ENCODE measurements around the gene HRNR.
"Not testable (repeated sequence)": the region's sequence is repeated elsewhere in the genome, so short reads cannot be mapped to it uniquely, and the experiment has no call there.

HRNR gene

DNA sequence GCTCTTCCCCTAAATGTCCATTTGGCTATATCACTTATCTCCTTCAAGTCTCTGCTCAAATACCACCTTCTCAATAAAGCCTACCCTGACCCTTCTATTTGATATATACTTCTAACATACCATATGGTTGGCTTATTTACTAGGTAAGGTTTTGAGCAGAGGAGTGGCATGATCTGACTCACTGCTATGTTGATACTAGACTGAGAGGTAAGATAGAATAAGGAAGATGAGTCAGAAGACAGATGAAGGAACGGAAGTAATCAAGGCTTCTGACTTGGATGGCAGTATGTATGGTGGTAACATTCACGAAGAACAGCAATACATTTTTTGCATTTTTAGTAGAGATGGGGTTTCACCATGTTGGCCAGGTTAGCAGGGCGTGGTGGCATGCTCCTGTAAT is 4.8 kb upstream of the HRNR start:
- TF ChIP-seq, protein P1, sequence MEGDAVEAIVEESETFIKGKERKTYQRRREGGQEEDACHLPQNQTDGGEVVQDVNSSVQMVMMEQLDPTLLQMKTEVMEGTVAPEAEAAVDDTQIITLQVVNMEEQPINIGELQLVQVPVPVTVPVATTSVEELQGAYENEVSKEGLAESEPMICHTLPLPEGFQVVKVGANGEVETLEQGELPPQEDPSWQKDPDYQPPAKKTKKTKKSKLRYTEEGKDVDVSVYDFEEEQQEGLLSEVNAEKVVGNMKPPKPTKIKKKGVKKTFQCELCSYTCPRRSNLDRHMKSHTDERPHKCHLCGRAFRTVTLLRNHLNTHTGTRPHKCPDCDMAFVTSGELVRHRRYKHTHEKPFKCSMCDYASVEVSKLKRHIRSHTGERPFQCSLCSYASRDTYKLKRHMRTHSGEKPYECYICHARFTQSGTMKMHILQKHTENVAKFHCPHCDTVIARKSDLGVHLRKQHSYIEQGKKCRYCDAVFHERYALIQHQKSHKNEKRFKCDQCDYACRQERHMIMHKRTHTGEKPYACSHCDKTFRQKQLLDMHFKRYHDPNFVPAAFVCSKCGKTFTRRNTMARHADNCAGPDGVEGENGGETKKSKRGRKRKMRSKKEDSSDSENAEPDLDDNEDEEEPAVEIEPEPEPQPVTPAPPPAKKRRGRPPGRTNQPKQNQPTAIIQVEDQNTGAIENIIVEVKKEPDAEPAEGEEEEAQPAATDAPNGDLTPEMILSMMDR (IDR thresholded peaks at IDR 0.05; ENCODE audit: low read depth, low read length), result no peak
- H3K4me3 ChIP-seq (replicated peaks in 1 of 2; ENCODE audit: low read depth in 2 of 2, low read length in 2 of 2), result no peak overlapping the region
- DNase-seq (ENCODE audit: low read depth in 2 of 2), result no peak

DNA sequence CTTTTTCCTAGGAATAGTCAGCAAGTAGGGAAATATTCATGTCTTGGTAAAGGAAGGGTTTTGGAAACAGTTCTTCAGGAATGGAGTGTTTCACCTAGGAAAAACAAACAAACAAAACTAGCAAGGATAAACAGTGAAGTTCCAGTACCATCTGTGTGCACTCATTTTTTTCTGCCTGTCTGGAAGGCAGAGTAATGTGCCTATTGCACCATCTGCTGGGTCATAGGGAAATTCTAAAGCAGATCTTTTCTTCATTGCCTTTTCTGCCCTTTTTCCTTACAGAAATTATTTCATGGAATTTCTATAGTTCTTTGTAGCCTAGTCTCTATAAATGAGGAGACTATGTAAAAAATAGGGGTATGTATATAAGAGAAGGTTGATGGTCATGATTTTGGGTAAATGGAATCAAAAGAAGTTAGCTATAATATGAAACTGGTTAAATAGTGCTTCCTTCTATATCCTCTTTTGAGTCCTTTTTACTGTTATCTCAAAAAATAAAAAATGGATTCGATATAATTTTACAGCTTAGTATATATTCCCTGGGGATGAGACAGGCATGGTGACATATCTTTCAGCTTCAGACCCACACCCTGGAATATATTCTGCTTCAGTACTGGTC is 3.4 kb upstream of the HRNR start:
- TF ChIP-seq, protein P1 (IDR thresholded peaks at IDR 0.05; ENCODE audit: low read depth, low read length), result peak; percentile 14
- H3K4me3 ChIP-seq (replicated peaks in 1 of 2; ENCODE audit: low read depth in 2 of 2, low read length in 2 of 2), result no peak overlapping the region
- peak; percentile 2 to 49 for DNase-seq (ENCODE audit: low read depth in 2 of 2)

DNA sequence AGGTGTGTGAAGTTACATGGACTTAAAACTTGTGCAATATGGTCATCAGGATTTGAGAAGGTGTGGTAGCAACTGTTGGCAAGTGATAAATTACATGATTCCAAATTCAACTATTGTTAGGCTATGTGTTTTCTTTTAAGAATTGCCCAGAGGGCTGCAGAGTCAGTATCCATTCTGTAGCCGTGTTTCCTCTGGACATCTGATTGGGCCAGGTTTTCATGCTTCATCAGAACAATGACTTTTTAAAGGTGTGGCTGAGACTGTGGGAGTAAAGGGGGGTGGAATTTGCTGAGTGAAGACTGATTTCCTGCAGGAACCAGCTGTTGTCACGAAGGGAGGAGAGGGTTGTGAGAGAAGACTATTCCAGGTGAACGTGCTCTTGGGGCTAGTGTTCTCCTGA is 1.7 kb upstream of the HRNR start:
- peak in 1 of 2 donors; percentile 10 for DNase-seq (ENCODE audit: low read depth in 2 of 2)
- no peak overlapping the region for H3K4me3 ChIP-seq (replicated peaks in 1 of 2; ENCODE audit: low read depth in 2 of 2, low read length in 2 of 2)
- TF ChIP-seq, protein P1 (IDR thresholded peaks at IDR 0.05; ENCODE audit: low read depth, low read length), result no peak

DNA sequence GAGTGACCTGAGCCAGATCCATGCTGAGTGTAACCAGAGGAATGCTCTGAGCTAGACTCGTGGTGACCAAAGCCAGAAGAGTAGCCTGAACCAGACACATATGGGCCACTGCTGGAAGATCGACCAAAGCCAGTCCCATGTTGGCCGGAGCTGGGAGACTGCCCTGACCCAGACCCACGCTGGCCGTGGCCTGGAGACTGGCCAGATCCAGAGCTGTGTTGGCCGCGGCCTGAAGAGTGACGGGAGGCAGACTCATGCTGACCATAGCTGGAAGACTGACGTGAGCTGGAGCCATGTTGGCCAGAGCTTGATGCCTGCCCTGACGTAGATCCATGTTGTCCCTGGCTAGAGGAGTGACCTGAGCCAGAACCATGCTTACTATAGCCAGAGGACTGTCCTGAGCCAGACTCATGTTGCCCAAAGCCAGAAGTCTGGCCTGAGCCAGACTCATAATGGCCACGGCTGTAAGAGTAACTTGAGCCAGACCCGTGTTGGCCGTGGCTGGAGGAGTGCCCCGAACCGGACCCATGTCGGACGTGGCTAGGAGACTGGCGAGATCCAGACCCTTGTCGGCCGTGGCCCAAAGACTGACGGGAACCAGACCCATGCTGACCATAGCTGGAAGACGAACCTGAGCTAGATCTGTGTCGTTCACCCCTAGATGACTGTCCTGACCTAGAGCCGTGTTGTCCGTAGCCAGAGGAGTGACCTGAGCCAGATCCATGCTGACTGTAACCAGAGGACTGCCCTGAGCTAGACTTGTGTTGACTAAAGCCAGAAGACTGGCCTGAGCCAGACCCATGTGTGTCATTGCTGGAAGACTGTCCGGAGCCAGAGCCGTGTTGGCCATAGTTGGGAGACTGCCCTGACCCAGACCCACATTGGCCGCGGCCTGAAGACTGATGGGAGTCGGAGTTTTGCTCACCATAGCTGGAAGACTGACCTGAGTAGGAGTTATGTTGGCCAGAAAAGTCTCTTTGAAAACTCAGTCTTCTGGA is 3.5 kb downstream of the HRNR start:
- H3K4me3 ChIP-seq (replicated peaks in 1 of 2; ENCODE audit: low read depth in 2 of 2, low read length in 2 of 2), result no peak overlapping the region
- DNase-seq (ENCODE audit: low read depth in 2 of 2), result no peak
- TF ChIP-seq, protein P1 (IDR thresholded peaks at IDR 0.05; ENCODE audit: low read depth, low read length), result no peak

- not testable (repeated sequence) for H3K4me3 ChIP-seq (replicated peaks in 1 of 2; ENCODE audit: low read depth in 2 of 2, low read length in 2 of 2); DNase-seq (ENCODE audit: low read depth in 2 of 2)
These were observed 4.6 kb downstream of the HRNR start for GRCh38 chr1:152219438-152219837.

- DNase-seq (ENCODE audit: low read depth in 2 of 2), result no peak
- TF ChIP-seq, protein P1 (IDR thresholded peaks at IDR 0.05; ENCODE audit: low read depth, low read length), result no peak
These were observed 5.1 kb downstream of the HRNR start for GRCh38 chr1:152218762-152219436.

DNA sequence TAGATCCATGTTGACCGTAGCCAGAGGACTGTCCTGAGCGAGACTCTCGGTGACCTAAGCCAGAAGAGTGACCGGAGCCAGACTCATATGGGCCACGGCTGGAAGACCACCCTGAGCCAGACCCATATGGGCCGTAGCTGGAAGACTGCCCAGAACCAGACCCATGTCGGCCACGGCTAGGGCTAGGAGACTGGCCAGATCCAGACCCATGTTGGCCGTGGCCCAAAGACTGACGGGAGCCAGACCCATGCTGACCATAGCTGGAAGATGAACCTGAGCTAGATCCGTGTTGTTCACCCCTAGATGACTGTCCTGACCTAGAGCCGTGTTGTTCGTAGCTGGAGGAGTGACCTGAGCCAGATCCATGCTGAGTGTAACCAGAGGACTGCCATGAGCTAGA is 8.4 kb downstream of the HRNR start:
- H3K4me3 ChIP-seq (replicated peaks in 1 of 2; ENCODE audit: low read depth in 2 of 2, low read length in 2 of 2); DNase-seq (ENCODE audit: low read depth in 2 of 2): not testable (repeated sequence)

More at GRCh38 chr1:152218762-152219436, 5.1 kb downstream of the HRNR start:
- no peak overlapping the region for H3K4me3 ChIP-seq (replicated peaks in 1 of 2; ENCODE audit: low read depth in 2 of 2, low read length in 2 of 2)

DNA sequence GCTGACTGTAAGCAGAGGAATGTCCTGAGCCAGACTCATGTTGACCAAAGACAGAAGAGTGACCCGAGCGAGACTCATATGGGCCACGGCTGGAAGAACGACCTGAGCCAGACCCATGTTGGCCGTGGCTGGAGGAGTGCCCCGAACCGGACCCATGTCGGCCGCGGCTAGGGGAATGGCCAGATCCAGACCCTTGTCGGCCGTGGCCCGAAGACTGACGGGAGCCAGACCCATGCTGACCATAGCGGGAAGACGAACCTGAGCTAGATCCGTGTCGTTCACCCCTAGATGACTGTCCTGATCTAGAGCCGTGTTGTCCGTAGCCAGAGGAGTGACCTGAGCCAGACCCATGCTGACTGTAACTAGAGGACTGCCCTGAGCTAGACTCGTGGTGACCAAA is 9.1 kb downstream of the HRNR start:
- DNase-seq (ENCODE audit: low read depth in 2 of 2); H3K4me3 ChIP-seq (replicated peaks in 1 of 2; ENCODE audit: low read depth in 2 of 2, low read length in 2 of 2): not testable (repeated sequence)

Measured in cardiac fibroblast (primary cell).